CD4-positive, alpha-beta T cell treated with Interleukin-4 for 4 hours (primary cell): ENCODE results near the gene ATF5.
"Not testable (repeated sequence)": the region's sequence is repeated elsewhere in the genome, so short reads cannot be mapped to it uniquely, and the experiment has no call there.

Experiments used
- DNase-seq: peaks from one replicate; pipeline ENCODE4 v3.0.0-alpha.2; 2020

ATF5 gene

DNA sequence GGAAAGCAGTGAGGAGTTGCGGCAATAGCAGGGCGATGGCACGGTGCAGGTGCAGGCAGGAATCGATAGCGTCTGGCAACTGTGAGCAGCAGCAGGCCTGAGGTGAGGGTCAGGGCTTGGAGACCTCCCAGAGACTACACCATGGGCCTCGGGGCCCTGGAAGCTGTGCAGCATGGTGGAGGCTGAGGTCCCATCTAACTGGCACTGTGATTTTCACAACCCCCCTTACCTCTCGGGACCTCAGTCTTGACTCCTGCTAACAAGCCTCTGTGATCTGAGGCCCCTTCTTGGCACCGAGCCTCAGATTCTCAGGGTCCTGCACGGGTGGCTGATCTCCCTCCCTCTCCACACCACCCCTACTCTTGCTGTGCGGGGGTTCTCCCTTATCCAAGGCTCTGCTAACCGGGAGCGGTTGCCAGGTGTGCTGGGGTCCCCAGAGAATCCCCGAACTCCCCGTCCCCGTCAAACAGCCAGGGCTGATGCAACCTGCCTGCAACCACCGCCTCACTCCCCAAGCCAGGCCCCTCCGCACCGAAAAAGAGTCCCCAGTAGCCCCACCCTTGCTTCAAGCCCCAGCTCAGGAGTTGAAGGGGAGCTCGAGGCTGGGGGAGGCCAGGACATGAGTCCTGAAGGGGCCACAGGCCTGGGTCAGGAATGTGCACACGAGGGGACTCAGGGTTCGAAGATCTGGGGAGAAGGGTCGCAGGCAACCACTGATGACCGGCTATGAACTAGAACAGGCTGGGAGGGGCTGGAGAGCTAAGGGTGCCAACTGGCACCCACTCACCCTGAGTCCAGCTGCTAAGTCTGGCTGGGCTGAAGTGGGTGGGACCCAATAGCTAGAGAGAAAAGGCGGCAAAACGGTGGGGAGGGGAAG lies 4.8 kb upstream of the ATF5 start:
- no peak for DNase-seq

DNA sequence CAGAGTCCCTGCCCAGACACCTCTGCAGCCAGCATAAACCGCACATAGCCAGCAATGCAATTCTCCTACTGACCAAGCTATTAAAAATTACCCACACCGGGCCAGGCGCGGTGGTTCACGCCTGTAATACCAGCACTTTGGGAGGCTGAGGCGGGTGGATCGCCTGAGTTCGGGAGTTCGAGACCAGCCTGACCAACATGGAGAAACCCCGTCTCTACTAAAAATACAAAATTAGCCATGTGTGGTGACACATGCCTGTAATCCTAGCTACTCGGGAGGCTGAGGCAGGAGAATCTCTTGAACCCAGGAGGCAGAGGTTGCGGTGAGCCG lies 4.2 kb upstream of the ATF5 start:
- not testable (repeated sequence) for DNase-seq

DNA sequence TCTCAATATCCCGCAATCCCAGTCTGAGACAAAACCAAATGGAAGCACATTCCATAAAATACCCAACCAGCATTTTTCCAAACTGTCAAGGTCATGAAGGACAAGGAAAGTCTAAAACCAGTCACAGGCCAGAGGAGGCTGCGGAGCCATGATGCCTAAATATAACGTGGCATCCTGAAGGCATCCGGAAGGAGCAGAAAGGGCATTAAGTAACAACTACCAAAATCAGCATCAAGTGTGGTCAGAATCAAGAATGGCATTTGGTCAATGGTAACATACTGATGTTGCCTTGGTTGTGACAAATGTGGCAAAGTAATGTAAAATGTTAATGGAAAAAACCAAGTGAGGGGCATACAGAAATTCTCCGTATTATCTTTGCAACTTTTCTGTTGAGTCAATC lies 3.5 kb upstream of the ATF5 start:
- no peak for DNase-seq

DNA sequence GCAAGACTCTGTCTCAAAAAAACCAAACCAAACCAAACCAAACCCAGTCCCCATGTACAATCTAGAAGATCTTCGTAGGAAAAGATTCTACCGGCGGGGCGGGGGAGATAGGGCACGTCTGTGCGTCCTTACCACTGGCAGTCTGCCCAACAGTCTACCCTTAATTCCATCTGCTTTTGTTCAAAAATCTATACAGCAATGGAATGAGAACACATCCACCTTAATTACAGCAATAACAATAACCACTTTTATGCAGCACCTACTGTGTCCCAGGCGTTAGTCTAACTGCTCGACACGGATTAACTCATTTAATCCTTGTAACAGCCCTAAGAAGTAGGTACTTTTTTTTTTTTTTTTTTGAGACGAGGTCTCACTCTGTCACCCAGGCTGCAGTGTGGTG lies 2.5 kb upstream of the ATF5 start:
- DNase-seq = no peak

DNA sequence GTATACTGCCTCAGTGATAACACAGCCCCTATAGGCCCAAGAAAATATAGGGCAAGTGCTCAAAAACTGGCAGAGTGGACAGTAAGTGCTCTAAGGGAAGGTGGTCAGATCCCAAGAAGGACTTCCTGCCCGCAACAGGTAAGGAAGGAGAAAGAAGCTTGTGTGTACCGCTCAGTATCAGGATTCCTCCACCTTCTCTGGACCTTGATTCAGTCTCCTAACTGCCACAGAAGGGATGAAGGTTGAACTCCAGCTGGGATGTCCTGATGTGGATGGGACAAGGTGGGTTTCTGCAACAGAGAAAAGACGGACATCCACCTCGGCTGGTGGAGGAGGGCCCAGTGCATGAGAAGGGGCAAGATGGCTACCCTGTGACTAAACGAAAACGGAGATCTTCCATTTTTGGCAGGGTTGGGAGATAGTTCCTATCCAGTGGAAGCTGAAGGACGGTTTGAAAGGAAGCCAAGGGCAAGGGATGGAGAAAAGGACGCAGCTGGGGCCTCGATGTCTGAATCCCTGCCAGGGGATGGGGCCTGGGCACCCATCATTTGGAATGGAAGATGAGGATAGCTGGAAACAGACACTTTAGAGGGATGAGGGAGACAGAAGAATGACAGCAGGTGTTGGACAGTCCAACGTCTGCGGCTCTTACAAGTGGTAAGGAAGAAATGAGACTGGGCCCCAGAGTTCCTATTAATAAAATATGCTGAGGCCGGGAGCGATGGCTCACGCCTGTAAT lies 1.3 kb upstream of the ATF5 start:
- DNase-seq = no peak

DNA sequence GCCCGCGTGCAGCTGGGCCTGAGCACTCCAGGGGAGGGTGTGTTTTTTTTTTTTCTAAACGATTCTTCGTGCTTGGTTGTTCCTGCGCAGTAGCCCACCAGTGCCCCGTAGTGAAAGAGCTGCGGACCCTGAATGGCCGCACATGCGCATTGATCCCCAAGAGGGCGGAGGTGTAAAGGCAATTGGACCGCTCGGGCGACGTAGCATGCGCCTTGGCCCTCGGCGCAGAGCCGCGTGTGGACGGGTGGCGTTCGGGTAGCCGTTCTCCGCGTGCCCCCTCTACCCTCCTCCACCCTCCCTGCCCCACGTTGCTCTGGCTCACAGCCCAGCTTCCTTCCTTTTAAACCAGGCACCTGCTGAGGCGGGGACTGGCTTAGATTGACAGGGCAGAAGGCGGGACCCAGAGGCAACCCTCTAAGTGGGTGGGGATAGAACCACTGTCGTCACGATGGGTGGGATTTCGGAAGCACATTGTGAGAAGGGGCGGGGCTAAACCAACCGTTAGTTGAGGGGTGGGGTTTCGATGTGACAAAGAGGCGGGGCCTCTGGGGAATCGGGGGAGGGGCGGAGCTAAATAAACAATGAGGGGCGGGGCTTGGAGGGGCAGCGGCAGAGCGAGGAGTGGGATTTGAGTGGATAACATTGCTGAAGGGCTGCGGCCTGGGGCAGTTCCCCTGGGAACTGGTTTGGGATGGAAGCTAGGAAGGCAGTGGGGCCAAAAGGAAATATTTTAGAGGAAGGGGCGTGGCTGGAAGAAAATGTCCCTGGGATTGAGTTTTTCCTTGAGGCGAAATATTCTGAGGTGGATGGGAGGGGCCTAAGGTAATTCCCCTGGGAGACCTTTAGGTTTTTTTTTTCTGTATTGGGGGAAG lies 842 bp downstream of the ATF5 start:
- peak; percentile 95 for DNase-seq

DNA sequence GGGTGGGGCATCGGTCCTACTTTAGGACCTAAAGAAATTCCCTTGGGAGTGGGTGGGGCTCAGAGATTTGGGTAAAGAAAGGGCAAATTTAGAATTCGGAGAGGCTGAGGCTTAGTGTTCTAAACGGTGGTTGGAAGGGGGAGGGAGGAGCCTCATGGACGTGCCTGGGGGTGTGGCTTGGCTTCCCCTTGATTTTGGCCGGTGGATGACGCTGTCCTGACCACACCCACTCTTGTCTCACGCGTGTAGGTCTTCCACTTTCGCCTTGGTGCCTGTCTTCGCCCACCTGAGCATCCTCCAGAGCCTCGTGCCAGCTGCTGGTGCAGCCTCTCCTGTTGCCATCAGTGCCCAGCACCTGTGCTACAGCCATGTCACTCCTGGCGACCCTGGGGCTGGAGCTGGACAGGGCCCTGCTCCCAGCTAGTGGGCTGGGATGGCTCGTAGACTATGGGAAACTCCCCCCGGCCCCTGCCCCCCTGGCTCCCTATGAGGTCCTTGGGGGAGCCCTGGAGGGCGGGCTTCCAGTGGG lies 1.5 kb downstream of the ATF5 start:
- DNase-seq = no peak

DNA sequence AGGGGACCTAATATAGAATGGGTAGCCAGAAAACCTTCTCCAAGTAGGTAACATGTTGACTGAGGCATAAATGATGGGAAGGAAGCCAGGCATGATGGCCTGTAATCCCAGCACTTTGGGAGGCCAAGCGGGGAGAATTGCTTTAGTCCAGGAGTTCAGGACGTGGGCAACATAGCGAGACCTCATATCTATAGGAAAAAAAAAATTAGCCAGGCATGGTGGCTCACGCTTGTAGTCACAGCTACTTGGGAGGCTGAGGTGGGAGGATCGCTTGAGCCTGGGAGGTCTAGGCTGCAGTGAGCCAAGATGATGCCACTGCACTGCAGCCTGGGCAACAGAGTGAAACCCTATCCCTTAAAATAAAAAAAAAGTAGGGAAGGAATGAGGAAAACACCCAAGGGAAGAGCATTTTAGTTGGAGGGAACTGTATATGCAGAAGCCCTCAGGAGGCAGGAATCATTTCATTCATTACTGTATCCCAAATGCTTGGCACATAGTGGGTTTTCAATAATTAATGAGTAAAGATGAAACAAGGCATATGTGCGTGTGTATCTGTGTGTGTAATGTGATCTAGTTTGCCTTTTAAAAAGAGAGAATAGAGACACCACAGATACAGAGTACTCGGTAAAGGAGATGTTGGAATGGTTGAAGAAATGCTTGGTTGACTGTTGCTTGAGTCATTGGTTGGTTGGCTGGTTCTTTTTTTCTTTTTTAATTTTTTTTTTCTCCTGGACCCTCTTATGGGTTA lies 2.5 kb downstream of the ATF5 start:
- DNase-seq = no peak

DNA sequence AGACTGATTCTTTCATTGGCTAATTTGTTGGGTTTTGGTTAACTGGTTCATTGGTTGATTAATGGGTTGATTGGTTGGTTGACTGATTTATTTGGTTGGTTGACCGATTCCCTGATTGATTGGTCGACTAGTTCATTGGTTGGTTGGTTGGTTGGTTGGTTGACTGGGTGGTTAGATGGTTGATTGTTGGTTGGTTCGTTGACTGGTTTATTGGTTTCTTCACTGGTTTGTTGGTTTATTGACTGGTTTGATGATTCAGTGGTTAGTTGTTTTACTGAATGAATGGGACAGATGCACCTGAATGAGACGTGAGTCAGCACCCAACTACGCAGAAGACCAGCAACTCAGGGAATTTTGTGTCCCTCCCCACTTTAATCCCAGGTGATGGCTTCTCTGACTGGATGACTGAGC lies 3.0 kb downstream of the ATF5 start:
- DNase-seq = no peak

DNA sequence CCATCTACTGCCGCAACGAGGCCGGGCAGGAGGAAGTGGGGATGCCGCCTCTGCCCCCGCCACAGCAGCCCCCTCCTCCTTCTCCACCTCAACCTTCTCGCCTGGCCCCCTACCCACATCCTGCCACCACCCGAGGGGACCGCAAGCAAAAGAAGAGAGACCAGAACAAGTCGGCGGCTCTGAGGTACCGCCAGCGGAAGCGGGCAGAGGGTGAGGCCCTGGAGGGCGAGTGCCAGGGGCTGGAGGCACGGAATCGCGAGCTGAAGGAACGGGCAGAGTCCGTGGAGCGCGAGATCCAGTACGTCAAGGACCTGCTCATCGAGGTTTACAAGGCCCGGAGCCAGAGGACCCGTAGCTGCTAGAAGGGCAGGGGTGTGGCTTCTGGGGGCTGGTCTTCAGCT lies 3.7 kb downstream of the ATF5 start:
- DNase-seq = peak; percentile 25

DNA sequence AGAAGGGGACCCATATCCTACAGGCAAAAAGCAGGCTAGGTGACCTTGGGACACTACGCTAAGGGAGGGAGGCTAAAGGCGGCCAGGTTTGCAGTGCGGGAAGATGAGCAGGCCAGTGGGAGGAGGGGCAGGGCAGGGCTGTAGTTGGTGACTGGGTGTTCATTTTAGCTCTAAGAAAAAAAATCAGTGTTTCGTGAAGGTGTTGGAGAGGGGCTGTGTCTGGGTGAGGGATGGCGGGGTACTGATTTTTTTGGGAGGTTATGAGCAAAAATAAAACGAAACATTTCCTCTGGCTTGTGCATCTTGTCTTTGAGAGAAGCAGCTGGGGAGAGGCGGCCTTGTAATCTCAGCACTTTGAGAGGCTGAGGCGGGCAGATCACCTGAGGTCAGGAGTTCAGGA lies 4.6 kb downstream of the ATF5 start:
- DNase-seq = no peak

DNA sequence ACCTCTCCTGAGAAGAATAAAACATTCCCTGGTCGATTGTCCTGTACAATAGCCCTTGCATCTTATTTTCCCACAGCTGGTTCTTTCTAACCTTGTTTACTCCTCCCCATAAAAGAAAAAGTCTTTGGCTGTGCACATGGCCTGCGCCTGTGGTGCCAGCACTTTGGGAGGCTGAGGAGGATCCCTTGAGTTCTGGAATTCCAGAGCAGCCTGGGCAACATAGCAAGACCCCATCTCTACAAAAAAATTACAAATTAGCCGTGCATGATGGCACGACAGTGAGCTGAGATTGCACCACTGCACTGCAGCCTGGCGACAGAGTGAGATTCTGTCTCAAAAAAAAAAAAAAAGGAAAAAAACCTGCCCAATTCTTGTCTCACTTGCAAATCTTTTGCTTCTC lies 7.5 kb downstream of the ATF5 start:
- no peak for DNase-seq

DNA sequence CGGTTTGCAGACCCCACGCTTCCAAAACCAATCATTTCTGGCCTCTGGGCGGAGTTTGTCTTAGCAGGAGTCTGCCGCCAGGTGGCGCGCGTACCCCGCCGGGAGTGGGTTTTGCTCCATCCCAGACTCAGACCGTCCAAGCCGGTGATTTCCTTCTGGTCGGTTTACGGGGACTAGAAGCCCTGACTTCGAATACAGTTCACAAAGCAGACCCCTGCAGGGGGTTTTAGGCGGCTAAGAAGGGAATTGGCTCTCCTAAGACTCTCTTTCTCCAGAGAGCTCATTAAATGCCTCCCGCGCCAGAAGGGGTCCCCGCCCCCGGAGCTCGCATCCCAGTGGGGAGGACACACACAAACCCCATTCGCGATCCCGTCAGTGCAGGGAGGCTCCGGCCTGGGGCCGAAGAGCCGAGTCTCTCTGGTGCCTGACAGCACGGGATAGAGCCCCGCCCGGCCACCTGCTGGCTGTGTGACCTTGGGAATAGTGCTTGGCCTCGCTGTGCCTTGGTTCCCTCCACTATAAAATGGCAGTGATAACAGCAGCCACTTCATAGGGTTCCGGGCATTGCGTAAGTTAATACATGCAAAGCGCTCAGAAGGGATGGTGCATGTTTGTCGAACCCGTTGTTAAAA lies 8.9 kb downstream of the ATF5 start:
- DNase-seq = peak; percentile 75

DNA sequence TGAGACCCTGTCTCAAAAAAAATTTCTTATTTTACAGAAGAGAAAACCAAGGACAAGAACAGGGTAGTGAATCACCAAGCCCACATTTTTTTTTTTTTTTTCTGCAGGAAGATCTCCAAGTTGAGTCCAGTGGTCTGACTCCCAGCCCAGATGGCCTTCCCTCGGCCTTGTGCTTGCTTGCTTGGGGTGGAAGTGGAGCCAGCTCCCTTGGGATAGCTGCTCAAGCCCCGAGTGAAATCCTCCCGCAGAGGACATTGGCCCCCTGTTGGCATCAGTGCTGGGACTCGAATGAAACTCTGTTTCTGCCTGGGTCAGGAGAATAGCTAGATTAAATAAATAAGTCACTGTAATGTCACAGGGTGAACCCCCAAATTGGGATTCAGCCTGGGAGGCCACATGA lies 9.7 kb downstream of the ATF5 start:
- DNase-seq = no peak

DNA sequence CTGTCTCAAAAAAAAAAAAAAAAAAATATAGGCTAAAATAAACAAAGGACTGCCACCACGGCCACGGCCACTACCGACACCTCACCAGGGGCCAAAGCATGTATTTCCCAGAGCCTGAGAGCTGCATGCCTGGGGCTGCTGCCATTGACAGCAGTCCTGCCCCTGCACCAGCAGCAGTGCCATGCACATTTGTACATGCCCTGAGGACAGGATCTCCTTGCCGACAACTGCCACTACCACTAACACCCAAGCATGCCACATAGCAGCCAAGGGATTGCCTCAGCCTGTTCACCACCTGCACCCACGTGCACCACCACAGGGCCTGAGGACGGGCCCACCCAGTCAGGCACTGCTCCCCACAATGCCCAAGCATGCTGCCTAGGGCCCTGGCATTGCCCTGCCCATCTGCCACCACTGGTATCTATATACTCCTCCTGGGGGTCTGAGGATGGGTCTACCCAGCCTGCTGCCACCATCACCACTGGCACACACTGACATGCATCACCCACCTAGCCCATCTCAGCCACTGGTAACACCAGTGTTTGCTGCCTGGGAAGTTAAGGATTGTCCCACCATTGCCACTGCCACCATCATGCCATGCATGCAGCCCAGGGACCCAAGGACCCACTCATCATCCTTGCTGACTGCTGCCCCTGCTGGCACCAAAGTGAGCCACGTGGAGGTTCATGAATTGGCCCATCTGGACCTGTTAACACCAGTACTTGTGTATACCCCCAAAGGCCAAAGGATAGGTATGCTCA lies 10.9 kb downstream of the ATF5 start:
- no peak for DNase-seq

DNA sequence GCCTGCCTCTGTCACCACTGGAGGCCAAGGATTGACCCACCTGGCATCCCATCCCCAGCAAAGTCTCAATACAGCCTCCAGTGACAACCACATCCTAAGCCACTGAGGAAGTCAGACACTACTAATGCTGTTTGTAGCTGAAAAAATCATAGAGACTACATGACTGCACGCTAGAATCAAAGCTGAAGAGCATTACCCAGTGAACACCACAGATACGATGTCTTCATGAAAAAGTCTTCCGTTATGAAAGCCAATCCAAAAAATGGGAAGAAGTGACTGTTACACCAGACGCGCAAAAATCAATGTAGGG lies 11.4 kb downstream of the ATF5 start:
- DNase-seq = no peak

DNA sequence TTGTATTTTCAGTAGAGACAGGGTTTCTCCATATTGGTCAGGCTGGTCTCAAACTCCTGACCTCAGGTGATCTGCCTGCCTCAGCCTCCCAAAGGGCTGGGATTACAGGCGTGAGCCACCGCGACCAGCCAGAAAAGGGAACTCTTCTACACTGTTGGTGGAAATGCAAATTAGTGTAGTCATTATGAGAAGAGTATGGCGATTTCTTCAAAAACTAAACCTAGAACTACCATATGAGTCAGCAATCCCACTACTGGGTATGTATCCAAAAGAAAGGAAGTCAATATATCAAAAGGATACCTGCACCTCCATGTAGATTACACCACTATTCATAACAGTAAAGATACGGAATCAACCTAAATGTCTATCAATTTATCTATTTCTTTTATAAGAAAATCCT lies 15.6 kb downstream of the ATF5 start:
- not testable (repeated sequence) for DNase-seq

DNA sequence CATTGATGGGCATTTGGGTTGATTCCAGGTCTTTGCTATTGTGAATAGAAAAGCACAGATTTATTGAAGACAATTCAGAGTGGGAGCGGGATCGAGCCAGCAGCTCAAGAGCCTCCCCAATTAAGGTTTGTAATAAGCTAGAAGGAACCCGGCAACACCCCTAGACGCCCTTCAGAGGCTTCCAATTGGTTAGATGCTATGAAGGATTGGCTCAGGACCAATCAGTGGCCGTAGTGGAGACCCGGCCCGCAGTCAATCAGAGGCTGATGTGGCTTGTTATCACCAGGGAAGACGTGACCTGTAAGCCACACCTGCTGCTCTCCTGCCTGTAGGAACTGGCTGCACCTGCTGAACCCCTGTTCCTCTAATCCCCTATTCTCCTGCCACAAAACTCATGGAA lies 17.4 kb downstream of the ATF5 start:
- DNase-seq = no peak

DNA sequence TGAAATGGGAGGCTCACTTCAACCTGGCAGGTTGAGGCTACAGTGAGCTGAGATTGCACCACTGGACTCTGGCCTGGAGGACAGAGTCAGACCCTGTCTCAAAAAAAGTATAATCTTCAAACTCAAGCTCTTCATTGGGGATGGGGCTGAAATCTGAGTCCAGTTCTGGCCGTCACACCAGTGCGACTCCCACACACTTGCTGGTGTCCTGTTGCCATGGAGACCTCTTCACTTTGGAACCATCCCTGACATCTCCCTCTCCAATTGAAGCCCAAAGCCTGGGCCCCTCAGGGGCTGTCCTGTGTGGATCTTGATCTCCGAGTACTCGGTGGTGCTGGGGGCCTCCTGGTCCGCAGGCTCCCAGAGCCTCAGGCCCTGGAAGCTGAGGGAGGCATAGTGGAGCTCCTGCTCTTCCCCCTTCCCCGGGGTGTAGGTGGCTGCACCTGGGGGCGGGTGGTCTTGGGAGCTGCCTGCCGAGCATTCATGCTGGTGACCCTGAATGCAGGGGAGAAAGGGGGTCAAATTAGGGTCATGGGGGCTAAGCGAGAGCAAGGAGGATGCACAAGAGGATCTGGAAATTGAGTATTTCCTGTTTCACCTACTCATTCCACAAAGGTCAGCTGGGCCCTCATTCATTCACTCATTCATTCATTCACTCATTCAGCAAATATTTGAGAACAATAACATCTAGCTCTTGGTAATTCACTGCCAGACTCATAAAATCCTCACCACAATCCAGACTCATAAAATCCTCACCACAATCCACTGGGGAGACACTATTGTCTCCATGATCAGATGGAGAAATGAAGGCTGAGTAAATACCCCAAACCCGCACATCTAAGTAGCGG lies 21.0 kb downstream of the ATF5 start:
- DNase-seq = no peak

DNA sequence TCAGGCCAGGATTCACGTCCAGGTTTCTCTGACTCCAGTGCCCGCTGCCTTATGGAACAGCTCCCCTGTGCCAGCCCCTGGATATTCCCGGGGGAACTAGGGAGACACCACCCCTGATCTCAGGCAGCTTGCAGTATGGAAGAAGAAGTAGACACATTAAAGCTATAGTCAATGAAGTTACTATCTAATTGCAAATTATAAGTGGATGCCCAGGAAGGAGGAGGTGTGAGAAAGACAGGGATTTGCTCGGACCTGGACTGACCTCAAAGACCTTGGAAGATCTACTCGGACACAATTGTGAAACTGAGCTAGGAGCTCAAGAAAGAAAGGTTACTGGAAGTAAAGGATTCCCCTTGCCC lies 21.6 kb downstream of the ATF5 start:
- no peak for DNase-seq
